Measurements from ENCODE around the gene TMEM44.
"Not testable (repeated sequence)": the region's sequence is repeated elsewhere in the genome, so short reads cannot be mapped to it uniquely, and the experiment has no call there.

The TMEM44 gene

GRCh38 chr3:194608981-194609380 lies 24.2 kb downstream of the TMEM44 start:
- DNase-seq (ENCODE audit: low read depth): no peak

GRCh38 chr3:194607592-194608389 lies 25.4 kb downstream of the TMEM44 start:
- DNase-seq (ENCODE audit: low read depth): no peak

- no peak for DNase-seq (ENCODE audit: low read depth)
These were observed 26.3 kb downstream of the TMEM44 start for GRCh38 chr3:194606941-194607340.

- no peak for DNase-seq (ENCODE audit: low read depth)
These were observed 27.1 kb downstream of the TMEM44 start for GRCh38 chr3:194606163-194606562.

- not testable (repeated sequence) for DNase-seq (ENCODE audit: low read depth)
These were observed 27.9 kb downstream of the TMEM44 start for GRCh38 chr3:194605314-194605713.

GRCh38 chr3:194604837-194605236 lies 28.4 kb downstream of the TMEM44 start:
- DNase-seq (ENCODE audit: low read depth): no peak

- no peak for DNase-seq (ENCODE audit: low read depth)
These were observed 29.1 kb downstream of the TMEM44 start for GRCh38 chr3:194604126-194604525.

- no peak for DNase-seq (ENCODE audit: low read depth)
These were observed 30.5 kb downstream of the TMEM44 start for GRCh38 chr3:194602669-194603171.

- no peak for DNase-seq (ENCODE audit: low read depth)
These were observed 34.3 kb downstream of the TMEM44 start for GRCh38 chr3:194598771-194599557.

GRCh38 chr3:194596906-194597305 lies 36.3 kb downstream of the TMEM44 start:
- no peak for DNase-seq (ENCODE audit: low read depth)

- DNase-seq (ENCODE audit: low read depth): no peak
These were observed 40.1 kb downstream of the TMEM44 start for GRCh38 chr3:194592798-194593752.

- no peak for DNase-seq (ENCODE audit: low read depth)
These were observed 44.5 kb downstream of the TMEM44 start for GRCh38 chr3:194588741-194589140.

GRCh38 chr3:194588236-194588635 lies 45.0 kb downstream of the TMEM44 start:
- no peak for DNase-seq (ENCODE audit: low read depth)

- DNase-seq (ENCODE audit: low read depth): no peak
These were observed 45.7 kb downstream of the TMEM44 start for GRCh38 chr3:194587438-194587931.

GRCh38 chr3:194586836-194587235 lies 46.4 kb downstream of the TMEM44 start:
- DNase-seq (ENCODE audit: low read depth): no peak

- no peak for DNase-seq (ENCODE audit: low read depth)
These were observed 47.3 kb downstream of the TMEM44 start for GRCh38 chr3:194585880-194586281.

GRCh38 chr3:194584866-194585265 lies 48.4 kb downstream of the TMEM44 start:
- DNase-seq (ENCODE audit: low read depth): no peak

- no peak for DNase-seq (ENCODE audit: low read depth)
These were observed 48.9 kb downstream of the TMEM44 start for GRCh38 chr3:194584320-194584776.

GRCh38 chr3:194582196-194582905 lies 50.9 kb downstream of the TMEM44 start:
- no peak for DNase-seq (ENCODE audit: low read depth)

GRCh38 chr3:194579091-194579606 lies 54.1 kb downstream of the TMEM44 start:
- no peak for DNase-seq (ENCODE audit: low read depth)
